Activated CD8-positive, alpha-beta memory T cell treated with anti-CD3 and anti-CD28 coated beads for 24 hours (primary cell): ENCODE results near the gene WIPF1.
A peak's percentile ranks its signal among the peaks of the same experiment; 100 is the strongest.

Source experiments
- DNase-seq: peaks from one replicate; pipeline ENCODE4 v3.0.0-alpha.2; 2020

The WIPF1 gene, protein sequence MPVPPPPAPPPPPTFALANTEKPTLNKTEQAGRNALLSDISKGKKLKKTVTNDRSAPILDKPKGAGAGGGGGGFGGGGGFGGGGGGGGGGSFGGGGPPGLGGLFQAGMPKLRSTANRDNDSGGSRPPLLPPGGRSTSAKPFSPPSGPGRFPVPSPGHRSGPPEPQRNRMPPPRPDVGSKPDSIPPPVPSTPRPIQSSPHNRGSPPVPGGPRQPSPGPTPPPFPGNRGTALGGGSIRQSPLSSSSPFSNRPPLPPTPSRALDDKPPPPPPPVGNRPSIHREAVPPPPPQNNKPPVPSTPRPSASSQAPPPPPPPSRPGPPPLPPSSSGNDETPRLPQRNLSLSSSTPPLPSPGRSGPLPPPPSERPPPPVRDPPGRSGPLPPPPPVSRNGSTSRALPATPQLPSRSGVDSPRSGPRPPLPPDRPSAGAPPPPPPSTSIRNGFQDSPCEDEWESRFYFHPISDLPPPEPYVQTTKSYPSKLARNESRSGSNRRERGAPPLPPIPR

DNA sequence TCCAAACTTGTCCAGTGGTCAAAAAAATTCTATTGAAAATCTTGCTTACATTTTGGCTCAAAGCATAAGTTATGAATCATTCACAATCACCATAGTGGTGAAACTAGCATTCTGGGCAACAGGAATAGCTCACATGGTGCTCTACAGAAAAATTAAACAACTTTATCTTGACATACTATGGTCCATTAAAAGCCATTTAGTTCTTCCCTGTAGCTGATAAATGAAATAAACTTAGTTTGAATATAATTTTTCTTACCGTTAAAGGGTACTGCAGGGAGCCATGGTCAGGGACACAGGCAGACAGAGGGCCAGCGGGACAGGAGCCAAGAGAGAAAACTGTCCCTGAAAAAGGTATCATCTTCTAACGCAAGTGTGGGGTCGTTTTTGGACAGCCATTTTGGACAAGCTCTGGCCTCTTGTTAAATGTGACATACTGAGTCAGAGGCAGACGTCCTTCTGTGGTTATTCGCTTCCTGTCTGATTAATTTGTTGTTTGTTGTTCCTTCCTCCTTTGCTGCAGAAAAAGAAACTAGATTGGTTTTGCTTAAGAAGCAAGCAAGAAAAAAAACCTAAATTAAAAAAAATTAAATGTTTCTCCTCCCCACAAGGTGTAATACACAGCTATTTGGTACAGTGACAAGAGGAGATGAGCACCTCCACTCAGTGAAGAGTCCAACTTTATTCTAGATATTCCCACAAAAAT, at the start of gene WIPF1:
TSS of gene WIPF1 (minus strand) at position 460 of the 703 bp plus-strand sequence. CDS start 12,231 bp downstream, outside the sequence.
- DNase-seq, result no peak

DNA sequence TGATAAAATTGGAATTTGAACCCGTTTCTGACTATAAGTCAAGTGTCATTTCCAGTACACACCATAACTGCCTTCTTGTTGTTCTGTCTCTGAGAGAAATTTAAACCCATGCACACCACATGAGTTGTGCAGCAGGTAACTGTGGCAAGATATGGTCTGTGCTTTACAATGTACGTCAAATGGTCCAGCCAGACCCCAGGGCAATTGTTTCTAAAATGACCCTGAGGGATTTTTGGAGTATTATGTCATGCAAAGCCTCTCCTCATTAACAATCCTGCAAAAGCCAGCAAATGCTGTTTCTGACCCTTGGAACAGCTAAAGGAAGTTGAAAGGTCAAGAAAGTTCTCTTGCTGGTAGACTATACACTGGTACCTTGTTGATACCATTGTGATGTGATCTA, 47.7 kb upstream of the WIPF1 start:
- DNase-seq, result no peak

- DNase-seq, result no peak
Observed at GRCh38 chr2:174644406-174644805, 46.8 kb upstream of the WIPF1 start.

DNA sequence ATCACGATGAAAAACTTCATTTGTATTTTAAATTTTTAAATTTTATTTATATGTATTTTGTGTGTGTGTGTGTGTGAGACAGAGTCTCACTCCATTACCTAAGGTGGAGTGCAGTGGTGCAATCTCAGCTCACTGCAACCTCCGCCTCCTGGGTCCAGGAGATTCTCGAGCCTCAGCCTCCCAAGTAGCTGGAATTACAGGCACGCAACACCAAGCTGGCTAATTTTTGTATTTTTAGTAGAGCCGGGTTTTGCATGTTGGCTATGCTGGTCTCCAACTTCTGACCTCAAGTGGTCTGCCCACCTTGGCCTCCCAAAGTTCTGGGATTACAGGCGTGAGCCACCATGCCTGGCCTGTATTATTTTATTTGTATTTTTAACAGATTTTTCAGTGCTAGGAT, 45.8 kb upstream of the WIPF1 start:
- DNase-seq, result no peak

- DNase-seq, result no peak
Observed at GRCh38 chr2:174641168-174641567, 43.6 kb upstream of the WIPF1 start.

GRCh38 chr2:174636987-174637386, 39.4 kb upstream of the WIPF1 start:
- no peak for DNase-seq

DNA sequence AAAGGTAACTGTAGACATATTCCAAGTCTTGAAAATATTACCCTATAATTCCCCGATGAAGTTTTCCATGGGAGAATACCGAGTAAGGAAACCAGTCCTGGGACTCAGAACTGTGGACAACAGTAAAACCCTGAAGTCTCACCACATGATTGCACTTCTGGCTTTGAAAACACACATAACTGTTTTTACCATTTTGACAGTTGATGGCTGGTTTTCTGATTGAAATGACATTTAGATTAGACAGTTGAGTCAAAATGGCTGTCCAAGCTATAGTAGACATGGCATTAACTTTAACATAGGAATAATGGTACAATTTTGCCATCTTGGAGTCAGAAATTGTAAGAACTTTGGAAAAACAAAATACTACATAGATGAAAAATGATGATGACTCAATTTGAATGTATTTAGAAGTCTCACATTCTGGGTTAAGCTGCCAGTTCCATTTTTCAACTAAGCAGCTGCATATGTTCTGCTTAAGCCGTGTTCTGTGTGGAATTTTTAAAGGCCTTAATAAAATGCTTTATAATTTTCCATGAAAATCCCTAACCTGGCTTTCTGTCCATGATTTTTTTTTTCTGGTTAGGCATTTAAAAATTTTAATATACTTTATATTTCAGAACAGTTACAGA, 38.3 kb upstream of the WIPF1 start:
- no peak for DNase-seq

GRCh38 chr2:174635015-174635593, 37.5 kb upstream of the WIPF1 start:
- DNase-seq, result no peak

DNA sequence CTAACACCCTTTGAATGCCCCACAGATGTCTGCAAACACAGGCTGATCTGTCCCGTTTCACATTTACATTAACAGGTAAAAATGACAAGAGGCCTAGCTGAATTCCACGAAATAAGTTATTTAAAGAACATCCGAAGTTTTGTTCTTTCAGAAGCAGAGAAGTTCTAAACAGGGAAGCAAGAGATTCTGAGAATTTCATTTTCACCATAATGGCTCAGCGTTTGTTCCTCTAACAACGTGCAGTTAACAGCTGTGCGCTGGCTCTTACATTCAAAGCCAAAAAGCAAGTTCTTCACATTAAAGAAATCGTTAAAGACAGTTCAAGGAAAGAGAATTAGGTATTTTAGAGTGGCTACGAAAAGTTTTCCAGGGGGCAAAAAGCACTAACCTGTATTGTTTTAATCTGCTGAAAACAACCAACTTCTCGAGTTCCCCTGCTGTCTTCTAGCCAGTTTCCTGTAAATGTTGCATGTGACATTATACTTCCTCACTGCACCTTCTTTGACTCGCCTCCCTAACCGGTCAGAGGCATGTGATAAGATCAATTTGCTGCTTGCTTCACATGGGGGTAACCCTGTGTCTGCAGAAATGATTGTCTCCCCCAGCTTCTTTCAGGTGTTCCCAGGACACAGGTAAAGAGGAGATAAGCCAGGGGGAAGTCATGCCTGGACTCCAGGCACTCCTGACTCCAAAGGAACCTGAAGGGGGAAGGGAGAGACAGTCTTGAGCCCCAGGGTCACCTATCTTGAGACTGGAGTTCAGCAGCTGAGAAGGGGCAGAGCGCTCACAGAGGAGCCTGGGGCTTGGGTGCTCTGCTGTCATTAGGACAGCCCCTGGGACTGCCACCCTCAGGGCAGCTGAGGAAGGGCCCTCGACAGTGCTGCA, 36.8 kb upstream of the WIPF1 start:
- DNase-seq, result peak; percentile 82

DNA sequence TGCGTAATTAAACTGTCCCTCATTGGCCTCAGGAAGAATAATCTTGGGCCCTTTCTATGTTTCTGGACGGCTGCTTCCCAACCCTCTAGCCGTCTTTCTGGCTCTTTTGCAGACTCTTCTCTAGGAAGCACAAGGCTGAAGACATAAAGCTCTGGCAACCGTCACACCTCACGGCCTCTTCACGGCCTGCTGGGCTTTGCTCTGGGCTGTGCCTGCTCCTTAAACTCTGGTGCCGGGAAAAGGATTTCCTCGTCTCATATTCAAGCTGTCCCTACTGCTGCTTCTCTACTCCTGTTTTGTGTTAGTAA, 36.0 kb upstream of the WIPF1 start:
- peak; percentile 73 for DNase-seq

- DNase-seq, result peak; percentile 75
Observed at GRCh38 chr2:174632841-174633622, 35.4 kb upstream of the WIPF1 start.

GRCh38 chr2:174631009-174631981, 33.7 kb upstream of the WIPF1 start:
- no peak for DNase-seq

DNA sequence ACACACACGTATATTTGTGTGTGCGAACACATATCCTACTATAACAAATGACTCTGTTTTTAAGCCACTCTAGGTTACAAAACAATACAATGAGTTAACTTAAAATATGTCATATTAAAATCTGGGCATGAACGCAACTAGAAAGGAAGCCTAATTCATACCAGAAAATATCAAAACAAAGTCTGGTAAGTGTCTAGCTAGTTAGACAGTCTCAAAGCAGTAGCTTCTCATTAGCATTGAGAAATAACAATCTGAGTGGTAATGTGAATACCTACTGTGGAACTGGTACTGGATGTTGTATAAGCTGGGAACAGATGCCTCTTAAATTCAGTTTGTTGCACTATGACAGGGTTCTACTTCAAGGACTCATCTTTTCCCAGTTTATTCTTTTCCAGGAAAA, 32.5 kb upstream of the WIPF1 start:
- DNase-seq, result no peak

GRCh38 chr2:174629506-174629905, 31.9 kb upstream of the WIPF1 start:
- no peak for DNase-seq

- DNase-seq, result no peak
Observed at GRCh38 chr2:174628528-174629169, 31.0 kb upstream of the WIPF1 start.

DNA sequence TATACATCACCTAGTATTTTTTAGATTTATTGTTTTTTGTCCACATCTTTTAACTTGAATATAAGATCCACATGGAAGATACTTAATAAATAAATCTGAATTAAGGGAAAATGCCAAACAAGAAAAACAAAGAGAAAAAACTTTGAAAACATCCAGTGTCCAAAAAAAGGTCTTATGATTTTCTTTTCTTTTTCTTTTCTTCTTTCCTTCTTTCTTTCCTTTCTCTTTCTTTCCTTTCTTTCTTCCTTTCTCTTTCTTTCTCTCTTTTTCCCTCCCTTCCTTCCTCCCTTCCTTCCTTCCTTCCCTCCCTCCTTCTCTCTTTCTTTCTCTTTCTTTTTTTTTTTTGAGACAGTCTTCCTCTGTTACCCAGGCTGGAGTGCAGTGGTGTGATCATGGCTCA, 29.6 kb upstream of the WIPF1 start:
- no peak for DNase-seq

- no peak for DNase-seq
Observed at GRCh38 chr2:174624895-174625430, 27.4 kb upstream of the WIPF1 start.

- no peak for DNase-seq
Observed at GRCh38 chr2:174623690-174624089, 26.1 kb upstream of the WIPF1 start.

- no peak for DNase-seq
Observed at GRCh38 chr2:174623106-174623637, 25.6 kb upstream of the WIPF1 start.
